ENCODE results near the gene YIF1B. TPM values are rescaled to one million over a fixed set of nuclear protein-coding genes. Genes with fewer than 3 reads are reported as not detected.

Gene YIF1B
- total RNA-seq, 4 donors from 2014 or later, result 10.8 to 26.5 (median 21.5) TPM

DNA sequence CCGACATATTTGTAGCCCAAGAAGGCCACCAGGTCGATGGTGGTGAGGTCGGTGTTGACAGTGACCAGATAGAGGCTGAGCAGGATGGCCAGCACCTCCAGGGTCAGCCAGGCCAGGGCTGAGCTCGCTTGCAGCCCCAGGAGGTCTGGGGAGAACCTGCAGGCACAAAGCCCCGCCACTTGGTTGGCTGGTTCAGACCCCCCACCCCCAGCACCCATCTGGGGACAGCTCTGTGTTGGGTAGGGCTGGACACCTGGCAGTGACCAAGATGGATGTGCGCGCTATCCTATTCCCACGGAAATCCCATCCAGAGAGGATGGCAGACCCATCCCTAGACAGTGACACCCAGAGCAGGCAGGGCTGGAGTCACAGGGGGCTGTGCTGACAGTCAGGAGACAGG lies 8.2 kb downstream of the YIF1B start:
- WGBS, result 84% methylated on average over 8 of the region's 8 CpGs
- H3K27ac ChIP-seq (replicated peaks in 1 of 4), result no peak overlapping the region
- peaks cover 0 to 3% (median 0%) of the 10 kb centered on the region in 4 donors for H3K4me1 ChIP-seq
- no peaks in the 10 kb centered on the region for H3K9me3 ChIP-seq
- H3K27me3 ChIP-seq, result no peaks in the 10 kb centered on the region
- no peak for DNase-seq (ENCODE audit: extremely low spot score)
- no peak overlapping the region for H3K4me3 ChIP-seq
- TF ChIP-seq, protein P1, sequence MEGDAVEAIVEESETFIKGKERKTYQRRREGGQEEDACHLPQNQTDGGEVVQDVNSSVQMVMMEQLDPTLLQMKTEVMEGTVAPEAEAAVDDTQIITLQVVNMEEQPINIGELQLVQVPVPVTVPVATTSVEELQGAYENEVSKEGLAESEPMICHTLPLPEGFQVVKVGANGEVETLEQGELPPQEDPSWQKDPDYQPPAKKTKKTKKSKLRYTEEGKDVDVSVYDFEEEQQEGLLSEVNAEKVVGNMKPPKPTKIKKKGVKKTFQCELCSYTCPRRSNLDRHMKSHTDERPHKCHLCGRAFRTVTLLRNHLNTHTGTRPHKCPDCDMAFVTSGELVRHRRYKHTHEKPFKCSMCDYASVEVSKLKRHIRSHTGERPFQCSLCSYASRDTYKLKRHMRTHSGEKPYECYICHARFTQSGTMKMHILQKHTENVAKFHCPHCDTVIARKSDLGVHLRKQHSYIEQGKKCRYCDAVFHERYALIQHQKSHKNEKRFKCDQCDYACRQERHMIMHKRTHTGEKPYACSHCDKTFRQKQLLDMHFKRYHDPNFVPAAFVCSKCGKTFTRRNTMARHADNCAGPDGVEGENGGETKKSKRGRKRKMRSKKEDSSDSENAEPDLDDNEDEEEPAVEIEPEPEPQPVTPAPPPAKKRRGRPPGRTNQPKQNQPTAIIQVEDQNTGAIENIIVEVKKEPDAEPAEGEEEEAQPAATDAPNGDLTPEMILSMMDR (IDR thresholded peaks at IDR 0.05), result no peak
- no peak for TF ChIP-seq POLR2A (IDR thresholded peaks at IDR 0.05; ENCODE audit: low read depth)
- no peak for TF ChIP-seq POLR2AphosphoS5 (IDR thresholded peaks at IDR 0.05)
- no peak for TF ChIP-seq EP300 (IDR thresholded peaks at IDR 0.05)
- H3K36me3 ChIP-seq, result peaks cover 13 to 55% (median 43%) of the 10 kb centered on the region in 4 donors
- intact Hi-C loops (cut with DNase I), result no loop called here

DNA sequence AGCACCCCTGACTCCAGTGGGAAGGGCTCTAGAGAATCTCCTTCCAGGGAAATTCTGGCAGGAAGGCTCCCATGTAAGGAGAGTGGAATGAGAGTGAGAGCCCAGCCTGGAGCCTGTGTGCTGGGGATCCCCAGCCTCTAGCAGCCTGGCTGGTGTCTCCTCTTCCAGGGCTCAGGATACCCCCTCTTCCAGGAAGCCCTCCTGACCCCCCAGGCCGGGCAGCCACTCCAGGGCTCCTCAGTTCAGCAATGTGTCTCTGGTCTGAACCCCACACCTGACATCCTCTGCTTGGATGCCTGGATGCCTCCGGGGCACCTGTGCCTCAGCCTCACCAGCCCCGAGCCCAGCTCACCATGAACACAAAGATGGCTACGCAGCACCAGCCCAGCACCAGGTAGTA lies 8.7 kb downstream of the YIF1B start:
- peaks cover 0 to 3% (median 0%) of the 10 kb centered on the region in 4 donors for H3K4me1 ChIP-seq
- H3K4me3 ChIP-seq, result no peak overlapping the region
- intact Hi-C loops (cut with DNase I), result no loop called here
- no peak for DNase-seq (ENCODE audit: extremely low spot score)
- TF ChIP-seq EP300 (IDR thresholded peaks at IDR 0.05) (no peak), POLR2A (IDR thresholded peaks at IDR 0.05; ENCODE audit: low read depth) (no peak), POLR2AphosphoS5 (IDR thresholded peaks at IDR 0.05) (no peak)
- TF ChIP-seq, protein P1 (IDR thresholded peaks at IDR 0.05), result no peak
- H3K9me3 ChIP-seq, result no peaks in the 10 kb centered on the region
- WGBS, result 100% methylated on average over 1 of the region's 4 CpGs
- H3K36me3 ChIP-seq, result peaks cover 13 to 55% (median 43%) of the 10 kb centered on the region in 4 donors
- H3K27ac ChIP-seq (replicated peaks in 1 of 4), result no peak overlapping the region
- no peaks in the 10 kb centered on the region for H3K27me3 ChIP-seq

DNA sequence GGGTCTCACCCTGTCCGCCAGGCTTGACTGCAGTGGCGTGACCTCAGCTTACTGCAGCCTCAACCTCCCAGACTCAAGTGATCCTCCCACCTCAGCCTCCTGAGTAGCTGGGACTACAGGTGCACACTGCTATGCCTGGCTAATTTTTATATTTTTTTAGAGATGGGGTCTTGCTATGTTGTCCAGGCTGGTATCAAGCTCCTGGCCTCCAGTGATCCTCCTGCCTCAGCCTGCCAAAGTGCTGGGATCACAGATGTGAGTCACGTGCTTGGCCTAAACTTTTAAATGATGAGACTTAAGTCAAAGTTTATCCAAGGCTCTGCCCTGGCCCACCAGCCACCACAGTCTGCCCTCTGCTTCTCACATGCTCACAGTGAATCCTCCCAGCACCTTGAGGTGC lies 9.5 kb downstream of the YIF1B start:
- Histone ChIP-seq H3K4me1 (peaks cover 0 to 3% (median 0%) of the 10 kb centered on the region in 4 donors), H3K9me3 (no peaks in the 10 kb centered on the region), H3K27ac (replicated peaks in 1 of 4) (no peak overlapping the region), H3K27me3 (no peaks in the 10 kb centered on the region), H3K4me3 (no peak overlapping the region), H3K36me3 (peaks cover 13 to 55% (median 43%) of the 10 kb centered on the region in 4 donors)
- intact Hi-C loops (cut with DNase I), result no loop called here
- no peak for TF ChIP-seq POLR2AphosphoS5 (IDR thresholded peaks at IDR 0.05)
- TF ChIP-seq, protein P1 (IDR thresholded peaks at IDR 0.05), result no peak
- TF ChIP-seq POLR2A (IDR thresholded peaks at IDR 0.05; ENCODE audit: low read depth), result no peak
- no peak for TF ChIP-seq EP300 (IDR thresholded peaks at IDR 0.05)
- 92% methylated on average over 3 of the region's 3 CpGs for WGBS
- no peak for DNase-seq (ENCODE audit: extremely low spot score)

DNA sequence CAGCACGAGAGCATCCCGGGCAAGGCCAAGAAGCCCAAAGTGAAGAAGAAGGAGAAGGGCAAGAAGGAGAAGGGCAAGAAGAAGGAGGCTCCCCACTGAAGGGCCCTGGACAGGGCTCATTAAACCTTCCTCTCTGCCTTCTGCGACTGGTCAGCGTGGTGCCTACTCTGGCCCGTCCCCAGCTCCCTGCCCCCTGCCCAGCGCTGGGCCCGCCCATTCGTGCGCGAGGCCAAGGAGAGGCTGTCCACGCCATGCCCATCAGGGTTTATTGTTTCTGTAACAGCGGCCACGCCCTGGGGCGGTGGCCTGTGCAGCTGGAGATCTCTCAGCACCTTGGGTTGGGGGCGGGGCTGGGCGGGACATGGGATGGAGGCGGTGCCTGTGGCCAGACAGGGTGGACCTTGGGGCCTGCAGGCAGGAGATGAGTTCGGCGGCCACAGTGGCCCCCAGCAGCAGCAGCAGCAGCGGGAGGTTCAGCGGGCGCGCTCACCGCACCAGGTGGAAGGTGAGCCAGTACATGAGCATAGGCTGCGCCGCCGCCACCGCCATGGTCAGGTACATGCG lies 10.8 kb downstream of the YIF1B start:
- no peaks in the 10 kb centered on the region for H3K9me3 ChIP-seq
- peak; percentile 44 to 67 for TF ChIP-seq POLR2AphosphoS5 (IDR thresholded peaks at IDR 0.05)
- no peak for TF ChIP-seq EP300 (IDR thresholded peaks at IDR 0.05)
- peak overlapping the region in 2 of 4 donors; percentile 20 to 42 for H3K4me3 ChIP-seq
- H3K4me1 ChIP-seq, result peaks cover 0 to 3% (median 0%) of the 10 kb centered on the region in 4 donors
- DNase-seq (ENCODE audit: extremely low spot score), result no peak
- H3K27ac ChIP-seq (replicated peaks in 1 of 4), result peak overlapping the region in 2 of 4 donors; percentile 43 to 54
- peaks cover 13 to 55% (median 41%) of the 10 kb centered on the region in 4 donors for H3K36me3 ChIP-seq
- intact Hi-C loops (cut with DNase I), result no loop called here
- no peaks in the 10 kb centered on the region for H3K27me3 ChIP-seq
- WGBS, result 81% methylated on average over 13 of the region's 29 CpGs

DNA sequence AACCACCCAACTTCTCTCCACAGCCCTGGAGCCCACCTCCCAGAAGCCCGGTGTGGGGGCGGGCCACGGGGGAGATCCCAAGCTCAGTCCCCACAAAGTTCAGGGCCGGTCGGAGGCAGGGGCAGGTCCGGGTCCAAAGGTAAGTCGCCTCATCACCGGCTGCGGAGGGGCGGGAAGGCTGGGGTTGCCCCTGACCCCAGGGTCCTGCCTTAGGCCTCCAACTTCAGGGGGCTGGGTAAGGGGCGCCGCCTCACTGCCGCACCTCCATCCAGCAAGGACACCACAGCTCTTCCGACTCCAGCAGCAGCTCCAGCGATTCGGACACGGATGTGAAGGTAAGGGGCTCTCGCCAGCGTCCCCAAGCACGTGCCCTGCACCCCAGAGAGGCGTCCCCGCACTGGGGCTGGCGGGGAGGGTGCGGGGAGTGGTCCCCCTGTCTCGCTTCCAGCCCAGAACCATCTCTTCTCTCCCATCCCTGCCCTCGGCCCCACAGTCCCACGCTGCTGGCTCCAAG lies 11.3 kb downstream of the YIF1B start:
- H3K9me3 ChIP-seq, result no peaks in the 10 kb centered on the region
- peaks cover 0 to 3% (median 0%) of the 10 kb centered on the region in 4 donors for H3K4me1 ChIP-seq
- intact Hi-C loops (cut with DNase I), result no loop called here
- H3K36me3 ChIP-seq, result peaks cover 13 to 52% (median 40%) of the 10 kb centered on the region in 4 donors
- TF ChIP-seq POLR2AphosphoS5 (IDR thresholded peaks at IDR 0.05) (no peak), EP300 (IDR thresholded peaks at IDR 0.05) (no peak), POLR2A (IDR thresholded peaks at IDR 0.05; ENCODE audit: low read depth) (no peak)
- TF ChIP-seq, protein P1 (IDR thresholded peaks at IDR 0.05), result no peak
- peak overlapping the region in 2 of 4 donors; percentile 43 to 54 for H3K27ac ChIP-seq (replicated peaks in 1 of 4)
- no peaks in the 10 kb centered on the region for H3K27me3 ChIP-seq
- H3K4me3 ChIP-seq, result peak overlapping the region in 3 of 4 donors; percentile 13 to 42 (median 20)
- DNase-seq (ENCODE audit: extremely low spot score), result no peak
- 71% methylated on average over 16 of the region's 27 CpGs for WGBS
